ENCODE data around the gene HOXD3.

HOXD3 gene

GRCh38 chr2:176156807-176157498 is at the start of gene HOXD3:
Gene HOXD3 (plus strand): TSS chr2:176157307. CDS start chr2:176169115, 11,808 bp downstream.
- peak; percentile 15 to 47 for DNase-seq

- peak in 1 of 2 experiments; percentile 36 for DNase-seq
Measured at GRCh38 chr2:176107731-176108181, 49.4 kb upstream of the HOXD3 start.

- DNase-seq = no peak
Measured at GRCh38 chr2:176109192-176109901, 47.8 kb upstream of the HOXD3 start.

GRCh38 chr2:176109946-176110345 is 47.2 kb upstream of the HOXD3 start:
- DNase-seq = no peak

- DNase-seq = no peak
Measured at GRCh38 chr2:176110415-176111308, 46.4 kb upstream of the HOXD3 start.

- peak in 1 of 2 experiments; percentile 64 for DNase-seq
Measured at GRCh38 chr2:176111309-176111663, 45.8 kb upstream of the HOXD3 start.

GRCh38 chr2:176111846-176112374 is 45.2 kb upstream of the HOXD3 start:
- no peak for DNase-seq

GRCh38 chr2:176112375-176113302 is 44.5 kb upstream of the HOXD3 start:
- DNase-seq = no peak

GRCh38 chr2:176114120-176114929 is 42.8 kb upstream of the HOXD3 start:
- no peak for DNase-seq

- no peak for DNase-seq
Measured at GRCh38 chr2:176114930-176115625, 42.0 kb upstream of the HOXD3 start.

GRCh38 chr2:176115883-176116813 is 41.0 kb upstream of the HOXD3 start, which contains the start of gene HOXD10:
Gene HOXD10 (plus strand): TSS chr2:176116778. CDS start chr2:176116834, 56 bp downstream.
- DNase-seq = no peak

GRCh38 chr2:176117162-176117822 is 39.8 kb upstream of the HOXD3 start:
- DNase-seq = no peak

GRCh38 chr2:176117823-176118371 is 39.2 kb upstream of the HOXD3 start:
- no peak for DNase-seq

- DNase-seq = peak; percentile 40 to 55
Measured at GRCh38 chr2:176118601-176119339, 38.3 kb upstream of the HOXD3 start.

- DNase-seq = no peak
Measured at GRCh38 chr2:176120364-176121189, 36.5 kb upstream of the HOXD3 start.
